Duodenal mucosa (tissue), 2 donors: ENCODE results near the gene CTCFL.
A peak's percentile ranks its signal among the peaks of the same experiment; 100 is the strongest.

ENCODE experiments used
- H3K27ac ChIP-seq: one replicate; pipeline ENCODE4 v1.7.0; 2013; ENCODE audit warnings: low read depth, low read length
- H3K27me3 ChIP-seq, 2 donors: one replicate each; pipeline ENCODE4 v1.7.0; 2013; ENCODE audit warnings: low read length in 2 of 2, control low read depth in 1 of 2; ENCODE audit not compliant: insufficient read depth in 2 of 2, control insufficient read depth in 1 of 2
- H3K36me3 ChIP-seq, 2 donors: one replicate each; pipeline ENCODE4 v1.7.0; 2013; ENCODE audit warnings: low read length in 2 of 2, control low read depth in 1 of 2; ENCODE audit not compliant: insufficient read depth in 2 of 2, control insufficient read depth in 1 of 2
- H3K4me1 ChIP-seq, 2 donors: one replicate each; pipeline ENCODE4 v1.7.0; 2013; ENCODE audit warnings: low read length in 2 of 2, control low read depth in 1 of 2; ENCODE audit not compliant: insufficient read depth in 2 of 2, control insufficient read depth in 1 of 2
- H3K4me3 ChIP-seq, 2 donors: one replicate each; pipeline ENCODE4 v1.7.0; 2013; ENCODE audit warnings: low read length in 2 of 2, low read depth in 1 of 2
- H3K9ac ChIP-seq, 2 donors: one replicate each; pipeline ENCODE4 v1.7.0; 2013; ENCODE audit warnings: low read length in 2 of 2, low read depth in 1 of 2
- H3K9me3 ChIP-seq, 2 donors: one replicate each; pipeline ENCODE4 v1.7.0; 2013; ENCODE audit warnings: low read length in 2 of 2, control low read depth in 1 of 2; ENCODE audit not compliant: control insufficient read depth in 1 of 2

CTCFL gene

DNA sequence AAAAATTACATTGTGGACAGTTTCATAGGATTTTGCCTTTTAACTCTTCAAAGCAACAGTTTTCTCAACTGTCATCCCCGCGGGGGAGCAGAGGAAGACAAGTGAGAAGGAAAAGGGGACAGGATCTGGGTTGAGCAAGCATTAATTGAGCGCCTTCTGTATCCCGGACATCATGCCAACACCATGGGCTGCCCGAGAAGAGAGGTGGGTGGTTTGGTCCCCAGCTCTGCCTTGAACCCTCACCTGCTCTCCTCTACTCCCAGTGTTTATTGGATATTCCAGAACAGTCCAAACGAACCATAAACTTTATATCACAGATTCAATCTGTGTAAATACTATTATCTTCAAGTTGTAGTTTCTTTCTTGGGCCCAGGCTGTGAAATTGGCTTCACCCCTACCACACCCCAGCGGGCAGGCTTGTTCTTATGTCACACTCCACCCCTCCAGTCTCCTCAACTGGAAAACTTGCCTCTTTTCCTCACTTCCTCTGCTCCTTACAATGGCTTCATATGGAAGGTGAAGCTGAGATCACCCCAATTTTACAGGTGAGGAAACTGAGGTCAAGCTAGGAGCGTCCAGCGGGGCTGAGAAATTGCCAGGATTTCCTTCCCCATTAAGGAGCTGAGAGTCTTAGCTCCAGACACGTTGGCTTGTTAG is 42.0 kb upstream of the CTCFL start:
- Histone ChIP-seq H3K4me1 (peaks cover 4 to 7% of the 10 kb centered on the region in 2 donors), H3K27me3 (no peaks in the 10 kb centered on the region), H3K27ac (no peak overlapping the region), H3K9me3 (no peaks in the 10 kb centered on the region), H3K4me3 (no peak overlapping the region), H3K9ac (no peak overlapping the region), H3K36me3 (peaks cover 33 to 36% of the 10 kb centered on the region in 2 donors)

DNA sequence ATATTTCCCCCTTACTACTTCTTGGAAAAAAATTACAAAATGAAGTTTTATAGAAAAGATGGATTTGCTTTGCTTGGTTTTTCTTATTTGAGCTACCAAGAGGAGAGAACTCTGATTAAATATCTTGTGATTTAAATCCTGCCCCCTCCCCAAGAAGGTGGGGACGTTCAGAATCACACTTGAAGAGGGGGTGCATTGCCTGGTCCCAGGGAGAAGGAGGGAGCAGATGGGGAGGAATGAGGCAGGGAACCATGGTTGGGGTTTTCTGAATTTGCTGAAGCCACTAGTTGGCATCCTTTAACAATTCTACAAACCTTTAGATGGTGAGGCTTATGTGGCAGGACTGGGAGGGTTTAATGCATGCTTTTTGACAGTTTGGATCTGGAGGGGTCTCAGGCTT is 41.5 kb upstream of the CTCFL start:
- Histone ChIP-seq H3K27ac (no peak overlapping the region), H3K27me3 (no peaks in the 10 kb centered on the region), H3K4me3 (no peak overlapping the region), H3K9me3 (no peaks in the 10 kb centered on the region), H3K36me3 (peaks cover 36 to 38% of the 10 kb centered on the region in 2 donors), H3K9ac (no peak overlapping the region), H3K4me1 (peaks cover 4 to 7% of the 10 kb centered on the region in 2 donors)

- H3K9ac ChIP-seq = peak overlapping the region in 1 of 2 donors; percentile 82
Observed at GRCh38 chr20:57564951-57565642, 40.2 kb upstream of the CTCFL start.

DNA sequence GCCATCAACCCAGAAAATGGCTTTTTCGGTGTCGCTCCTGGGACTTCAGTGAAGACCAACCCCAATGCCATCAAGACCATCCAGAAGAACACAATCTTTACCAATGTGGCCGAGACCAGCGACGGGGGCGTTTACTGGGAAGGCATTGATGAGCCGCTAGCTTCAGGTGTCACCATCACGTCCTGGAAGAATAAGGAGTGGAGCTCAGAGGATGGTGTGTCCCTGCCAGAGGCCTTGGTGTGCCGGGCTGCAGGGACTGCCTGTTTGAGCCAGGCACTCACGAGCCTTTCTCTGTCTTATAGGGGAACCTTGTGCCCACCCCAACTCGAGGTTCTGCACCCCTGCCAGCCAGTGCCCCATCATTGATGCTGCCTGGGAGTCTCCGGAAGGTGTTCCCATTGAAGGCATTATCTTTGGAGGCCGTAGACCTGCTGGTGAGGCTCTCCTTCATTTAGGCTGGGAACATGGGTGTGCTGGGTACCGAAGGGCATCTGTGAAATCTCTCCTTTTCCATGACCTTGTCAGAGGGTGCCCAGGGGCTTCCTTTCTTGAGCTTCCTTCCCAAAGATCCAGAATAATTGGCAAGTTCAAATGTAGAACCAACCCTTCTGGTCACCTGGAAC is 39.4 kb upstream of the CTCFL start:
- Histone ChIP-seq H3K4me3 (peak overlapping the region; percentile 50 to 74), H3K9me3 (no peaks in the 10 kb centered on the region), H3K27ac (peak overlapping the region; percentile 47), H3K27me3 (no peaks in the 10 kb centered on the region), H3K36me3 (peaks cover 36 to 41% of the 10 kb centered on the region in 2 donors), H3K4me1 (peaks cover 12 to 16% of the 10 kb centered on the region in 2 donors), H3K9ac (peak overlapping the region; percentile 44 to 82)

More at GRCh38 chr20:57564951-57565642, 40.2 kb upstream of the CTCFL start:
- Histone ChIP-seq H3K4me3 (peak overlapping the region; percentile 50 to 74), H3K27me3 (no peaks in the 10 kb centered on the region), H3K4me1 (peaks cover 4 to 8% of the 10 kb centered on the region in 2 donors), H3K27ac (peak overlapping the region; percentile 26), H3K36me3 (peaks cover 36 to 41% of the 10 kb centered on the region in 2 donors), H3K9me3 (no peaks in the 10 kb centered on the region)

DNA sequence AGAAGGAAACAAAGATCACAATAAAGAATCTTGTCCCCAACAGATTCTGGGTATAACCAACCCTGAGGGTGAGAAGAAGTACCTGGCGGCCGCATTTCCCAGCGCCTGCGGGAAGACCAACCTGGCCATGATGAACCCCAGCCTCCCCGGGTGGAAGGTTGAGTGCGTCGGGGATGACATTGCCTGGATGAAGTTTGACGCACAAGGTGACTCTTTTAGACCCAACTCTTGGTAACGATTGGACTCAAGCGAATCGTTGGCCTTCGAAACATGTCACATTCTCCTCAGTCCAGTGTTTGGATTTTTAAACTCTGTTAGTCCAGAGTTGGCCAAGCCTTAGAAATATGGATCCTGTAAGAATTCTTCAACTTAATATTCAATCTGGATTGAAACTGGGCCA is 38.6 kb upstream of the CTCFL start:
- Histone ChIP-seq H3K27ac (no peak overlapping the region), H3K4me1 (peaks cover 20 to 24% of the 10 kb centered on the region in 2 donors), H3K27me3 (no peaks in the 10 kb centered on the region), H3K36me3 (peaks cover 36 to 41% of the 10 kb centered on the region in 2 donors), H3K9me3 (no peaks in the 10 kb centered on the region), H3K9ac (peak overlapping the region; percentile 73 to 82), H3K4me3 (peak overlapping the region; percentile 74 to 76)

- Histone ChIP-seq H3K4me1 (peaks cover 27 to 31% of the 10 kb centered on the region in 2 donors), H3K27me3 (no peaks in the 10 kb centered on the region), H3K36me3 (peaks cover 36 to 41% of the 10 kb centered on the region in 2 donors), H3K4me3 (peak overlapping the region; percentile 74 to 76), H3K9ac (peak overlapping the region; percentile 73 to 82), H3K27ac (peak overlapping the region; percentile 83), H3K9me3 (no peaks in the 10 kb centered on the region)
Observed at GRCh38 chr20:57562541-57563465, 37.9 kb upstream of the CTCFL start.

GRCh38 chr20:57561356-57562279 is 36.7 kb upstream of the CTCFL start:
- Histone ChIP-seq H3K9ac (peak overlapping the region; percentile 73 to 82), H3K4me1 (peaks cover 31 to 34% of the 10 kb centered on the region in 2 donors), H3K4me3 (peak overlapping the region; percentile 74 to 76), H3K27ac (peak overlapping the region; percentile 83), H3K9me3 (no peaks in the 10 kb centered on the region), H3K27me3 (no peaks in the 10 kb centered on the region), H3K36me3 (peaks cover 36 to 41% of the 10 kb centered on the region in 2 donors)

DNA sequence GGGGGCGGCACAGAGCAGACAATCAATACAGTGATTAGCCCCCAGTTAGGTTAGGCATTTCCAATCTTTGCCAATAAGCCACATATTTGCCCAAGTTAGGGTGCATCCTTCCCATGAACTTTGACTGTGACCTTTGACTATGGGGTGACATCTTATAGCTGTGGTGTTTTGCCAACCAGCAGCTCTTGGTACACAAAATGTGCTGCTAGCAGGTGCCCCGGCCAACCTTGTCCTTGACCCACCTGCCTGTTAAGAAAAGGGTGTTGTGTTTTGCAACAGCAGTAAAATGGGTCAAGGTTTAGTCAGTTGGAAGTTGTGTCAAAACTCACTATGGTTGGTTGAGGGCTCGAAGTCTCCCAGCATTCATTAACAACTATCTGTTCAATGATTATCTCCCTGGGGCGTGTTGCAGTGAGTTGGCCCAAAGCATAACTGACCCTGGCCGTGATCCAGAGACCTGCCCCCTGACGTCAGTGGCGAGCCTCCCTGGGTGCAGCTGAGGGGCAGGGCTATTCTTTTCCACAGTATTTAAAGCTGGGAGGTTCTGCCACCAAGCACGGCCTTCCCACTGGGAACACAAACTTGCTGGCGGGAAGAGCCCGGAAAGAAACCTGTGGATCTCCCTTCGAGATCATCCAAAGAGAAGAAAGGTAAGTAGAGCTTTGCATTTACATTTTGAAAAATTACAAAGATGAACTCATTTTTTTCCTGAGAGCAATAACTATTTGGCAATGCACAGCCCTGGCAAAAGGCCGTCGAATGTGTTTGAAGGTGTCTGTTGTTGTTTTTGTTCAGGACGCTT is 35.8 kb upstream of the CTCFL start, which contains the start of gene PCK1:
Gene PCK1, plus strand, starts transcription at position 557 of the 802 bp plus-strand sequence. CDS start 302 bp downstream, outside the sequence.
- peak within 1 kb of the TSS; percentile 83 for H3K27ac ChIP-seq
- H3K36me3 ChIP-seq = peaks cover 34 to 41% of the 10 kb centered on the region in 2 donors
- H3K4me3 ChIP-seq = peak within 1 kb of the TSS; percentile 74 to 76
- peak within 1 kb of the TSS; percentile 73 to 82 for H3K9ac ChIP-seq
- H3K9me3 ChIP-seq = no peaks in the 10 kb centered on the region
- H3K4me1 ChIP-seq = peaks cover 31 to 34% of the 10 kb centered on the region in 2 donors
- no peaks in the 10 kb centered on the region for H3K27me3 ChIP-seq
